Testis (tissue), 5 donors: ENCODE results near the gene PON3. TPM values are rescaled to one million over a fixed set of nuclear protein-coding genes. Genes with fewer than 3 reads are reported as not detected.
A peak's percentile ranks its signal among the peaks of the same experiment; 100 is the strongest.

ENCODE experiments used
- DNase-seq: peaks from one replicate; pipeline ENCODE4 v3.0.0-alpha.2; 2019
- H3K27ac ChIP-seq, 2 donors: fragments of 200-600 bp; sonication (generic); one replicate each; pipeline ENCODE4 v1.5.1; 2019
- H3K27me3 ChIP-seq: fragments of 200-600 bp; sonication (generic); one replicate; pipeline ENCODE4 v1.5.1; 2019
- H3K36me3 ChIP-seq: fragments of 200-600 bp; sonication (generic); one replicate; pipeline ENCODE4 v1.5.1; 2017; ENCODE audit warnings: low read depth; ENCODE audit errors: missing control alignments
- H3K4me1 ChIP-seq: fragments of 200-600 bp; sonication (generic); one replicate; pipeline ENCODE4 v1.5.1; 2019
- H3K4me3 ChIP-seq, 2 donors: fragments of 200-600 bp; sonication (generic); one replicate each; pipeline ENCODE4 v1.5.1; 2017 to 2019
- H3K9me3 ChIP-seq: fragments of 200-600 bp; sonication (generic); one replicate; pipeline ENCODE4 v1.5.1; 2017
- POLR2A ChIP-seq: fragments of 450-650 bp; IDR thresholded peaks from one replicate; pipeline ENCODE4 v1.6.1; 2017; ENCODE audit warnings: antibody characterized with exemption, mild to moderate bottlenecking, moderate library complexity
- WGBS, 2 donors: methylation state at CpG; one replicate each; pipeline ENCODE4 v1.1.5; 2018; 5-methylcytosine and 5-hydroxymethylcytosine counted together
- intact Hi-C: fragments of 100-400 bp; cut with DNase I; formaldehyde crosslinking; loops from one replicate; pipeline ENCODE4 v1.15.1; 2023; ENCODE audit warnings: low total_unique reads
- long read RNA-seq, 2 donors: transcript quantifications; one replicate each; lab custom pipeline, GENCODE V29; 2026
- polyA plus RNA-seq: library from polyadenylated mRNA; stranded (reverse); fragments of 350-450 nt; fragmentation: Illumina TruSeq; extraction: RNeasy Lipid Tissue Mini Kit (QIAGEN cat#74804); gene quantifications from one replicate; pipeline ENCODE4 v1.2.3, GENCODE V29; 2014; ENCODE audit warnings: low read depth, low replicate concordance; ENCODE audit not compliant: insufficient read depth
- total RNA-seq, 2 donors: library from RNA; depleted of rRNA; stranded (reverse); fragments of >200 nt; gene quantifications; one replicate each; pipeline ENCODE4 v1.2.3, GENCODE V29; 2016
- TF ChIP-seq, protein P1 (sequence below), 3 experiments: fragments of 450-650 bp in 2 of 3; fragments of 200-600 bp in 1 of 3; sonication (generic) in 1 of 3; IDR thresholded peaks; one replicate each; pipeline ENCODE4 v1.5.1; 2016 to 2019; ENCODE audit warnings: antibody characterized with exemption in 3 of 3, mild to moderate bottlenecking in 2 of 3, moderate library complexity in 1 of 3

PON3 gene
- total RNA-seq (10 to 100 TPM; 20.9 to 27.2 TPM), polyA plus RNA-seq (53.7 TPM)
- long read RNA-seq, donor 1, partial matches to known transcripts = 0 of 4 reads
- long read RNA-seq, donor 1, other reads (novel, unspliced or antisense) = 0 of 4 reads
- long read RNA-seq, donor 2, partial matches to known transcripts = 0 of 5 reads
- long read RNA-seq, donor 2, other reads (novel, unspliced or antisense) = 0 of 5 reads

DNA sequence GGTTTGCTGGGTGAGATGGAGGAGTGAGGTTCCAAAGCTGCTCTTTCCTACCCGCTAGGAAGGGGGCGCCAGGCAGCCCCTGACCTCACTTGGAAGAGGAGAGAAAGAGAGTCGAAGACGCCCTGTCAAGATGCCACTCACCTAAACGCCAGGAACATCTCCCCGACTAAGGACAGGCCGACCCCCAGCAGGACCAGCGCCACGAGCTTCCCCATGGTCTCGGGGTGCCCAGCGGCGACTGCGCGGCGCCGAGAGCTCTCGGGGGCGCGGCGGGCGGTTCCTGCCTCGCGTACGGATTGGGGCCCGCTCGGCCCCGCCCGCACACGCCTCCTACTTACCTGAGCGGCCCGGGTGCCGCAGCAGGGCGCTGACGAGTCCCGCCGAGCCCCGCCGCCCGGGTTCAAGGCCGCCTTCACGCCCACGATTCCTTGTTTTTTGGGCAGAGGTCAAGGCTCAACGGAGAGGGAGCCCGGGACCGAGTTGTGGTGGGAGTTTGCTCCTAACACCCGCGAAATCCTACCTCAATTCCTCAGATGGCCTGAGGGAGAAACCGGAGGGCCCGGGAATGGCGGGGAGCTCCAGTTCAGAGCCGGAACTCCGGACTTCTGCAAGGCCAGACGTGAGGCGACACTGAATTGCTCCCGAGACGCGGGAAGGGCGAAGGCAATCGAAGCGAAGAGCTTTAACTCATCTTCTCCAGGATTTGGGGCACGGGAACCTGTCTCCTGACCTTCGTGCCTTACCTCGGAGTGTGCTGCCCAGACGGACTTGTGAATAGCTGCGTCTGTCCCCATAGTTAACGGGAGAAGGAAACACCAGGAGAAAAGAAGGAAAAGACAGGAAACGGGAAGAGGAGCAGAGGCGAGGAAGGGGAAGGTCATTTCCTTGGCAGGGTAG lies at the start of gene PON3:
TSS of gene PON3 (minus strand) at position 240 of the 897 bp plus-strand sequence. CDS start at position 215, 25 bp downstream.
- H3K27ac ChIP-seq = peak within 1 kb of the TSS; percentile 72 to 78
- no peaks in the 10 kb centered on the region for H3K9me3 ChIP-seq
- H3K36me3 ChIP-seq = no peaks in the 10 kb centered on the region
- TF ChIP-seq POLR2A = no peak
- TF ChIP-seq, protein P1, sequence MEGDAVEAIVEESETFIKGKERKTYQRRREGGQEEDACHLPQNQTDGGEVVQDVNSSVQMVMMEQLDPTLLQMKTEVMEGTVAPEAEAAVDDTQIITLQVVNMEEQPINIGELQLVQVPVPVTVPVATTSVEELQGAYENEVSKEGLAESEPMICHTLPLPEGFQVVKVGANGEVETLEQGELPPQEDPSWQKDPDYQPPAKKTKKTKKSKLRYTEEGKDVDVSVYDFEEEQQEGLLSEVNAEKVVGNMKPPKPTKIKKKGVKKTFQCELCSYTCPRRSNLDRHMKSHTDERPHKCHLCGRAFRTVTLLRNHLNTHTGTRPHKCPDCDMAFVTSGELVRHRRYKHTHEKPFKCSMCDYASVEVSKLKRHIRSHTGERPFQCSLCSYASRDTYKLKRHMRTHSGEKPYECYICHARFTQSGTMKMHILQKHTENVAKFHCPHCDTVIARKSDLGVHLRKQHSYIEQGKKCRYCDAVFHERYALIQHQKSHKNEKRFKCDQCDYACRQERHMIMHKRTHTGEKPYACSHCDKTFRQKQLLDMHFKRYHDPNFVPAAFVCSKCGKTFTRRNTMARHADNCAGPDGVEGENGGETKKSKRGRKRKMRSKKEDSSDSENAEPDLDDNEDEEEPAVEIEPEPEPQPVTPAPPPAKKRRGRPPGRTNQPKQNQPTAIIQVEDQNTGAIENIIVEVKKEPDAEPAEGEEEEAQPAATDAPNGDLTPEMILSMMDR (IDR thresholded peaks at IDR 0.05) = peak; percentile 15 to 30 (median 25)
- peak; percentile 66 for DNase-seq
- H3K27me3 ChIP-seq = no peaks in the 10 kb centered on the region
- peak within 1 kb of the TSS; percentile 69 to 86 for H3K4me3 ChIP-seq
- 3 to 6% methylated on average over 17 to 68 of the region's 68 CpGs for WGBS, 2 donors
- intact Hi-C loops = no loop called here
- H3K4me1 ChIP-seq = peaks cover 7% of the 10 kb centered on the region

DNA sequence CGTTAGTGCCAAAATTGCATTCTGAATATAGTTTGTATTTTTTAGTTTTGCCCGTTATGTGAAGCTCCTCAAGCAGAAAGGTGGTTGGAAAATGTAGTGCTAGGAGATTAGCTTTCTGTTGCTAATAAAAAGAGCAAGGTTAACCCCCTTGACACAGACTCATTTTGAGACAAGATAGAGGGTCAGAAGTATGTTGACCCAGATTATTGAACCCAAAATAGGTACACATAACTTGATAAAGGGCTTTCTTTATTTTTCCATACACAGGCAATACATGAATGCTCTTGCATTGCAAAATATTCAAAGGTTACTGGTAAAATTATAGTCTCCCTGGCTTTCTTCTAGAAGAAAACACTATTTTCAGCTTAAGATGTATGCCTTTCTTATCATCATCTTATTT lies 48.6 kb upstream of the PON3 start:
- Histone ChIP-seq H3K4me1 (no peaks in the 10 kb centered on the region), H3K27me3 (no peaks in the 10 kb centered on the region), H3K36me3 (no peaks in the 10 kb centered on the region), H3K4me3 (no peak overlapping the region), H3K9me3 (no peaks in the 10 kb centered on the region), H3K27ac (no peak overlapping the region)
- intact Hi-C loops = no loop called here
- 70 to 73% methylated on average over 2 of the region's 2 CpGs for WGBS, 2 donors
- TF ChIP-seq, protein P1 (IDR thresholded peaks at IDR 0.05) = no peak
- no peak for TF ChIP-seq POLR2A
- DNase-seq = no peak

DNA sequence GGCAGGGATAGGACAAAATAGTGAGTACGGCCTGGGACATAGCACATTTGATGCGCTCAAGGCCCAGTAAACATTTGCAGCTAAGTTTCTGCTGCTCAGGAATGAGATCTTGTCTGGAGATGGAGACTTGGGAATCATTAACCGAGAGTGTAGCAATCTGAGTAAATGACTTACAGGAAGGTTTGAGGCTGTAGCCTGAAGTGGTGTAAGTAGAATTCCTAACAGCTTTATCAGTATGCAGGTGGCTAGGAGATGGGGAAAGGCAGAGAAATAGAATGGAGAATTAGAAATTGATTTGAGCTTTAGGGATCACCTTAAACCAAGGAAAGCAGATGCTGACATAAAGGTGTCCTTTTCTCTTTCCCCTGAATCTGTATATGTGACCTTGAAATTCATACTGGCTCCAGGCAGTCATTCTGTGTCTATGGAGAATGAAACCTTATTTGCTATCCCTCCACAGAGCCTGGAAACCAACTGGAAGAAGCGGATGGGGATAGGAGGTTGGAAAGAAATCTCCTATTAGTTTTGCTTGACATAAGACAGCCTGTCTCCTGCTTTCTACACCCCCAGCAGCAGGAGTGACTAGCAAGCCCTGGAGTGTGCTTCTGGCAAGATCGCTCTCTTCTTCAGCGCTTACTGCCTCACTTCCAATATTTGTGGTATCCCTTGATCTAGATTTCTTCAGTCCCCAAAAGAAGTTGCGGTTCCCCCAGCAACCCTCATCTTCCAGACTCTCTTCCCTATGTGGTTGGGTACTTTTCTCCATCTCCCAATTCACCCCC lies 45.1 kb upstream of the PON3 start:
- no peaks in the 10 kb centered on the region for H3K9me3 ChIP-seq
- H3K27me3 ChIP-seq = no peaks in the 10 kb centered on the region
- TF ChIP-seq, protein P1 (IDR thresholded peaks at IDR 0.05) = no peak
- TF ChIP-seq POLR2A = no peak
- no peak overlapping the region for H3K27ac ChIP-seq
- intact Hi-C loops = no loop called here
- WGBS, 2 donors = 80 to 92% methylated on average over 6 to 7 of the region's 7 CpGs
- no peaks in the 10 kb centered on the region for H3K4me1 ChIP-seq
- no peak for DNase-seq
- H3K4me3 ChIP-seq = no peak overlapping the region
- H3K36me3 ChIP-seq = no peaks in the 10 kb centered on the region

DNA sequence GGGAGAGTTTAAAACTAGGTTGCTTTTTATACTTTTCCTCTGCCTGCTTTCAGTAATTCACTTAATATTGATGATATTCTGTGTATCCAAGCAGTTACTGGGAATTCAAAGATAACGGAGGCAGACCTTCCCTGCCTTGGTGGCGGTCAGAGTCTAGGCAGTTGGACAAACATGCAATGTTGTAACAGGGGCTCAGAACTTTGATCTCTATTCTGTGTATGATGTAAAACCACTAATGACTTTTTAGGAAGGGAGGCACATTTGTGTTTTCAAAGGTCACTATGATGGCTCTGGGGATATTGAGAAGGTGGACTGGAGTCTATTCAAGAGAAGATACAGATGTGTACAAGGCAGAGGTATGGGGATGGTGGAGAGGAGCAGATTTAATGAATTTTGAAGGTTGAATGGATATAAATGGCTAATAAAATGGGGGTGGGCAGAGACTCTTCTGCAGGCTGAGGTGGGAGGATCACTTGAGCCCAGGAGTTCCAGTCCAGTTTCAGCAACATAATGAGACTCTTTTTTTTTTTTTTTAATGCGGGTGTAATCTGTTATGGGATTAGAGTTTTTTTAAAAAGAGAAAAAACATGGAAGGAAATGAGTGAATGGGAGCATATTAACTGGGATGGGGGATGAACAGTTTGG lies 44.3 kb upstream of the PON3 start:
- H3K4me3 ChIP-seq = no peak overlapping the region
- no peak for DNase-seq
- H3K9me3 ChIP-seq = no peaks in the 10 kb centered on the region
- no peaks in the 10 kb centered on the region for H3K4me1 ChIP-seq
- TF ChIP-seq POLR2A = no peak
- TF ChIP-seq, protein P1 (IDR thresholded peaks at IDR 0.05) = no peak
- no peaks in the 10 kb centered on the region for H3K27me3 ChIP-seq
- H3K36me3 ChIP-seq = no peaks in the 10 kb centered on the region
- H3K27ac ChIP-seq = no peak overlapping the region
- intact Hi-C loops = no loop called here
- WGBS, 2 donors = 91 to 93% methylated on average over 3 of the region's 3 CpGs
